ENCODE results near the gene FTCDNL1.

The FTCDNL1 gene

DNA sequence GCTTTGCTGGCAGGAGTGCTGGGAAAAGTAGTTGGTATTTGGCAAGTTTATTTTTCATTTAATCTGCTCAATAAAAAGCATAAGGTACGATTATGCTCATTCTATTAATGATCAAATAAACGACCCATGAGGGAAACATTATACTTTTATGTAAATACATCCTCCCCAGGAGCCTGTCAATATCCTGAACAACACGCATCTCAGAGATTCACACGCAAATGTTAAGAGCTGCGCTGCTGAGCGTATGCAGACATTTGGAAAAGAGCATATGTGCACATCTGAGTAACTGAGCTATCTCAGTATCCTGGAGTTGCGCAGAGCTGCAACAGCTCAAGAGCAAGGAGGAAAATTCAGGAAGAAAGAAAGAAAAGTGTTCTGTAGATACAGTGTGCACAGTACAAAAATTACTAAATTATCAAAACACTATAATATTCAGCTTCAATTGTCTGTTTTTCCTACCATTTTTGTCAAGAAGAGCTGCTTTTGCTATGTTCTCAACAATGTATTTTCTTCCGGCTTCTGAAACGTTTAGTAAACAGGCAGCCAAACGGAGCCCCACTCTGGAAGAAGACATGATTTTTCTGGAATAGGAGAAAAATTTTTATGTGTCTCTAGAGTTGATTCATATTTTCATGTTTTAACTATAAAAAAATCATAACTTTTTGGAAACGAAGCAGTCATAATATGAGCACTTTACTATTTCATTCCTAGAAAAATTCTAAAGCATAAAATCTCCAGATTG lies 2.4 kb downstream of the FTCDNL1 start:
- TF ChIP-seq, protein P1, sequence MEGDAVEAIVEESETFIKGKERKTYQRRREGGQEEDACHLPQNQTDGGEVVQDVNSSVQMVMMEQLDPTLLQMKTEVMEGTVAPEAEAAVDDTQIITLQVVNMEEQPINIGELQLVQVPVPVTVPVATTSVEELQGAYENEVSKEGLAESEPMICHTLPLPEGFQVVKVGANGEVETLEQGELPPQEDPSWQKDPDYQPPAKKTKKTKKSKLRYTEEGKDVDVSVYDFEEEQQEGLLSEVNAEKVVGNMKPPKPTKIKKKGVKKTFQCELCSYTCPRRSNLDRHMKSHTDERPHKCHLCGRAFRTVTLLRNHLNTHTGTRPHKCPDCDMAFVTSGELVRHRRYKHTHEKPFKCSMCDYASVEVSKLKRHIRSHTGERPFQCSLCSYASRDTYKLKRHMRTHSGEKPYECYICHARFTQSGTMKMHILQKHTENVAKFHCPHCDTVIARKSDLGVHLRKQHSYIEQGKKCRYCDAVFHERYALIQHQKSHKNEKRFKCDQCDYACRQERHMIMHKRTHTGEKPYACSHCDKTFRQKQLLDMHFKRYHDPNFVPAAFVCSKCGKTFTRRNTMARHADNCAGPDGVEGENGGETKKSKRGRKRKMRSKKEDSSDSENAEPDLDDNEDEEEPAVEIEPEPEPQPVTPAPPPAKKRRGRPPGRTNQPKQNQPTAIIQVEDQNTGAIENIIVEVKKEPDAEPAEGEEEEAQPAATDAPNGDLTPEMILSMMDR (IDR thresholded peaks at IDR 0.05; ENCODE audit: borderline replicate concordance, control extremely low read depth, extremely low read depth, insufficient read depth, missing control alignments) = no peak
- in situ Hi-C loops (cut with MboI; ENCODE audit: low sequenced_read_pairs, unreplicated experiment) = no loop called here
- no peak for DNase-seq (ENCODE audit: low spot score)

DNA sequence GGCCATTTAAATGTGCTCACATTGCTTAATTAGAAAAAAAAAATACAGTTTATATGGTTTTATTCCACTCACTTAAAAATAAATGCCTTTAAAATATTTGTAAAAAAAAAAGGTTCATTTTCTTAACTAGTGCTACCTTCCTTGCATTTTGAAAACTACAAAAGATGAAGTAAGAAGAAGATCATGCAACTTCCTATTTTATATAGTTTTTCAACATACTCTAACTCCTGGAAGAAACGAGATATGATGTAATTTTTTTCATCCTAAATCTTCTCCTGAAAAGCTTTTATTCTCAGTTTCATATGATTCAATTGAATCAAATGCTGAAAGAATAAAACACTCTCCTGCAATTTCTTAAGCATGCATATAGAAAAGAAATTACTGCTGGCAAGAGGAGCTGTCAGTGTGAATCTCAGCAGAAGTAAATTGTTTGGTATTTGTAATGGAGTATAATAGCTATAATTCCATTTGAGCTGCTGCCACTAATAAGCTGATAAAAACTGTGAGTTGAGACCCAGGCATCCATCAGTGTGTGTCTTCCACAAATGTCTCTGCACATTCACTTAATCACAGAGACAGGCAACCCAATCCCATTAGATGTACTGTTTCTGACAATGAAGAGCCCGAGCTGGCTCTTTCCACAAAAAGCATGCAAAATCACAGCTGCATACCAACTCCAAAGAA lies 3.7 kb downstream of the FTCDNL1 start:
- DNase-seq (ENCODE audit: low spot score) = no peak
- TF ChIP-seq, protein P1 (IDR thresholded peaks at IDR 0.05; ENCODE audit: borderline replicate concordance, control extremely low read depth, extremely low read depth, insufficient read depth, missing control alignments) = no peak

DNA sequence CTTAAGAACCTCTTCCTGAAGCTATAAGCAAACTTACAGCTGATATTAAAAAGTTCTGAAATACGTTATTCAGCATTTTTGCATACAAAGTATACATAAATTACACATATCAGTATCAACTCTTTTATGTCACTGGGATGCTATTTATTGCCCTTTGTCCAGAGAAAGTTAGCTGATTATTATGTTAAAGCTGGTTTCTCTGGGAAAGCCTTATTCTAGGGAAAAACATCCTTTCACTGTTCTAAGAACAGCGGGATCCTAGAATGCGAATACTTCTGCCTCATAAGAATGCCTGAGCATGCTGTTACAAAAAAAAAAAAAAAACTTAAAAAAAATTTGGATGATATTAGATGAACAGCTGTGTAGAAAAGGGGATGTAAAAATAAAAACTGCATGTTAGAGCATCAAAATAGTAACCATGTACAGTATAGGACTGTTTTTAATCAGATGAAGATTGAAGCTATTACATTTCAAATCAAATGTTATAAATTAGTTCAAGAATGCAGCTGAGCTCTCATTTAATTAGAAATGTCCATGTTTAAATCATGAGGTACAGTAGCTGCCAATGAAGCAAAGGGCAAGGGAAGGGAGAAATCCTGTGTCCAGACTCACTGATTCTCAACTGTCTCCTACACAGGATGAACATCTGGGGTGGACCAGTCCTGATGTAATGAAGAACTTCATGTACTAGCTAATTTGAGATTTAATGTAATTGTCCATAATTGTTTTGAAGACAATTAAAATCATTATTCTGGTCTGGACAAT lies 8.2 kb downstream of the FTCDNL1 start:
- in situ Hi-C loops (cut with MboI; ENCODE audit: low sequenced_read_pairs, unreplicated experiment) = no loop called here
- DNase-seq (ENCODE audit: low spot score) = no peak
- TF ChIP-seq, protein P1 (IDR thresholded peaks at IDR 0.05; ENCODE audit: borderline replicate concordance, control extremely low read depth, extremely low read depth, insufficient read depth, missing control alignments) = no peak

More for the DNA sequence above, 3.7 kb downstream of the FTCDNL1 start:
- in situ Hi-C loops (cut with MboI; ENCODE audit: low sequenced_read_pairs, unreplicated experiment) = no loop called here

DNA sequence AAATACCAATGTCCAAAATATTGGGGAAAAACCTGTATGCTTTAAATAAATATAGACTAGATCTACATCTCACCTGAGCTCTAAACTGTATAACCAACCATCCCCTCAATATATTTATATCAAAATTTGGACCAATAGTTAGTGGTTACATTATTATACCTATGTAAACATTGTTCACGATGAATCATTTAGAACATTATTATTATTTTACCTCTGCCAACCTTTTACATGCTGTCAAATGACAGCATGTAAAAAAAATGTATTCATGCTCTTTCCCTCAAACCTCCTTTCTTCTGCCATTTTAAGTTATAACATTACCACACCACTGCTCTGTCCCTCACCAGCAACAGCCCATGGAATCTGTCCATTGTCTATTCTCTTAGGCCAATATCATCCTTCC lies 9.6 kb downstream of the FTCDNL1 start:
- in situ Hi-C loops (cut with MboI; ENCODE audit: low sequenced_read_pairs, unreplicated experiment) = no loop called here
- TF ChIP-seq, protein P1 (IDR thresholded peaks at IDR 0.05; ENCODE audit: borderline replicate concordance, control extremely low read depth, extremely low read depth, insufficient read depth, missing control alignments) = no peak
- no peak for DNase-seq (ENCODE audit: low spot score)

DNA sequence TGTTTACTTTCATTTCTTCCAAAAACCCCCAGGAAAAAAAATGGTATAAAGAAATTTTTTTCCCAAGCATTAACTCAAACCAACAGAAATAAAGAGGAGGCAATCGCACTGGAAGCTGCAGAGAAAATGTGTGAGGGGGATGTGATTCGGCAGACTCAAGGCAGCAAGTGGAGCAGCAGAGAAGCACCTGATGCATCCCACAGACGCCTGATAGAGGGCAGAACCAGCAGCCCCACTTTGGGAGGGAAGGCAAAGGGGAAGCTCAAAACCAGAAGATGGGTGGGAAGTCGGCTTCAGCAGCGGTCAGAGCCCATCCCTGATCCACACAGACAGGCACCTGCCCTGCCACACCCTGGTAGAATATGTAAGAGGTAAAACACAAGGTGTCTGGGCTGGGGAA lies 12.6 kb downstream of the FTCDNL1 start:
- in situ Hi-C loops (cut with MboI; ENCODE audit: low sequenced_read_pairs, unreplicated experiment) = no loop called here
- DNase-seq (ENCODE audit: low spot score) = no peak
- TF ChIP-seq, protein P1 (IDR thresholded peaks at IDR 0.05; ENCODE audit: borderline replicate concordance, control extremely low read depth, extremely low read depth, insufficient read depth, missing control alignments) = no peak

DNA sequence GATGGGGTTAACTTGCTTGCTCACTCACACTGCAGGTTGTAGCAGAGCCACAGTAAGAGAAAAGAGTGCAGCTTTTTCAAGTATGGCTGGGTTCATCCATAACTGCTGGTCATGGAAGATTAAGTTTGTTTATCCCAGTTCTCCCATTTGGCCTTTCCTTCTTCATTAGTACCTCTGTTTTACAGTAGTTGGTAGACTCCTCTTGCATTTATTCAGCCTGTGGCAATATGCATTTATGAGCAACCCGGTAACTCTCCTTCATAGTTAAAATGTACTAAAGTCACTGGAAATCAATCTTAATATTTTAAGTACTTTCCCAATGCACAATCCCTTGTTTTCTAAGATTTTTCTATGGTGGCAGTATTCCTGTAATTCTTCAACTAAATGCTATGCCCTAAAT lies 14.0 kb downstream of the FTCDNL1 start:
- TF ChIP-seq, protein P1 (IDR thresholded peaks at IDR 0.05; ENCODE audit: borderline replicate concordance, control extremely low read depth, extremely low read depth, insufficient read depth, missing control alignments) = no peak
- no peak for DNase-seq (ENCODE audit: low spot score)
- in situ Hi-C loops (cut with MboI; ENCODE audit: low sequenced_read_pairs, unreplicated experiment) = no loop called here
